K562 (cell line): ENCODE results near the gene ZFYVE28. TPM values are rescaled to one million over a fixed set of nuclear protein-coding genes. Genes with fewer than 3 reads are reported as not detected.

Experiments
- ARNT ChIP-seq, 2 experiments: fragments of 450-650 bp; IDR thresholded peaks; 2 replicates each; pipeline ENCODE4 v1.6.1; 2016; ENCODE audit warnings: mild to moderate bottlenecking in 1 of 2
- CEBPG ChIP-seq, 3 experiments: fragments of 200-800 bp in 1 of 3; sonication (Bioruptor generic) in 1 of 3; sonication (generic) in 1 of 3; formaldehyde crosslinking in 1 of 3; IDR thresholded peaks in 2 of 3; conservative IDR thresholded peaks in 1 of 3; 2 replicates each; pipeline versions ENCODE4 v1.6.1 to v1.8.0; 2016 to 2022; ENCODE audit warnings: missing compliant biosample characterization in 2 of 3, missing genetic modification characterization in 2 of 3, mild to moderate bottlenecking in 1 of 3, missing genetic modification reagents in 1 of 3
- ETV1 ChIP-seq: fragments of 450-650 bp; conservative IDR thresholded peaks from 2 replicates; pipeline ENCODE4 v1.6.1; 2016; ENCODE audit warnings: missing genetic modification characterization, control low read depth, low read depth, missing compliant biosample characterization
- FIP1L1 ChIP-seq: fragments of 200-400 bp; formaldehyde crosslinking; IDR thresholded peaks from 2 replicates; pipeline ENCODE4 v1.6.1; 2018; ENCODE audit warnings: mild to moderate bottlenecking, low read depth, low read length; ENCODE audit not compliant: poor library complexity, severe bottlenecking
- KDM1A ChIP-seq, 2 experiments: fragments of 450-650 bp; IDR thresholded peaks; 2 replicates each; pipeline ENCODE4 v1.6.1; 2016; ENCODE audit warnings: mild to moderate bottlenecking in 2 of 2
- LEF1 ChIP-seq: fragments of 450-650 bp; IDR thresholded peaks from 2 replicates; pipeline ENCODE4 v1.6.1; 2016; ENCODE audit warnings: mild to moderate bottlenecking
- MEF2A ChIP-seq: IDR thresholded peaks from 2 replicates; pipeline ENCODE4 v1.6.1; 2011; ENCODE audit warnings: low read depth, mild to moderate bottlenecking, low read length, moderate library complexity; ENCODE audit not compliant: control insufficient read depth
- MYBL2 ChIP-seq, 2 experiments: fragments of 450-650 bp in 1 of 2; sonication (generic) in 1 of 2; formaldehyde crosslinking in 1 of 2; IDR thresholded peaks; 2 replicates each; pipeline versions ENCODE4 v1.6.1 to v1.8.1; 2017 to 2022; ENCODE audit warnings: borderline replicate concordance in 1 of 2, inconsistent platforms in 1 of 2, low read depth in 1 of 2, mild to moderate bottlenecking in 1 of 2, missing genetic modification reagents in 1 of 2, moderate library complexity in 1 of 2
- POLR2H ChIP-seq: IDR thresholded peaks from 2 replicates; pipeline ENCODE4 v1.6.1; 2016; ENCODE audit warnings: missing genetic modification characterization, low read depth, mild to moderate bottlenecking, control low read depth, missing compliant biosample characterization, moderate library complexity
- RAD51 ChIP-seq: fragments of 450-650 bp; IDR thresholded peaks from 2 replicates; pipeline ENCODE4 v1.7.1; 2016; ENCODE audit warnings: low read depth, mild to moderate bottlenecking, borderline replicate concordance
- RBBP5 ChIP-seq: fragments of 200-600 bp; sonication (generic); IDR thresholded peaks from 2 replicates; pipeline ENCODE4 v1.6.1; 2012; ENCODE audit warnings: borderline replicate concordance, mild to moderate bottlenecking, low read length, control low read depth, inconsistent platforms; ENCODE audit not compliant: insufficient read depth, poor library complexity, severe bottlenecking
- SP1 ChIP-seq: sonication (generic); formaldehyde crosslinking; IDR thresholded peaks from 2 replicates; pipeline ENCODE4 v1.8.1; 2022; ENCODE audit warnings: mild to moderate bottlenecking, missing genetic modification reagents
- SUPT5H ChIP-seq: fragments of 450-650 bp; IDR thresholded peaks from 2 replicates; pipeline ENCODE4 v1.6.1; 2016
- TARDBP ChIP-seq: fragments of 450-650 bp; IDR thresholded peaks from 2 replicates; pipeline ENCODE4 v1.6.1; 2016
- TBP ChIP-seq: optimal IDR thresholded peaks from 2 replicates; pipeline ENCODE3; 2011; ENCODE audit warnings: low read depth, low read length, improper control_type of control experiment
- TEAD2 ChIP-seq: fragments of 450-650 bp; IDR thresholded peaks from 2 replicates; pipeline ENCODE4 v1.6.1; 2016; ENCODE audit warnings: missing genetic modification characterization, control low read depth, missing compliant biosample characterization
- TRIM25 ChIP-seq: fragments of 450-650 bp; IDR thresholded peaks from 2 replicates; pipeline ENCODE4 v1.7.0; 2016; ENCODE audit warnings: borderline replicate concordance
- XRCC4 ChIP-seq: IDR thresholded peaks from one replicate; pipeline ENCODE4 v1.6.1; 2011; ENCODE audit not compliant: insufficient read depth, insufficient read length; ENCODE audit errors: extremely low read depth
- ZBTB7A ChIP-seq: IDR thresholded peaks from 2 replicates; pipeline ENCODE4 v1.6.1; 2011; ENCODE audit warnings: low read depth, mild to moderate bottlenecking, low read length, moderate library complexity, borderline replicate concordance; ENCODE audit not compliant: control insufficient read depth
- ZFP30 ChIP-seq: fragments of 250-450 bp; sonication (Bioruptor Pico); IDR thresholded peaks from 2 replicates; pipeline ENCODE4 v1.8.0; 2022; ENCODE audit warnings: moderate library complexity, mild to moderate bottlenecking, inconsistent platforms, borderline replicate concordance
- ZNF561 ChIP-seq: fragments of 450-650 bp; formaldehyde crosslinking; conservative IDR thresholded peaks from 2 replicates; pipeline ENCODE4 v1.4.0; 2020; ENCODE audit warnings: mild to moderate bottlenecking, moderate library complexity
- polyA plus RNA-seq, 8 experiments: library from polyadenylated mRNA; depleted of rRNA in 4 of 8; stranded (reverse) in 5 of 8; unstranded in 3 of 8; fragments of >200 nt; fragmentation: Nextera tagmentation in 2 of 8; fragmentation: Illumina TruSeq in 1 of 8; extraction: Ambion mirVana in 2 of 8; extraction: Trizol in 1 of 8; gene quantifications; 2 replicates each; pipeline versions ENCODE4 v1.2.1 to v1.2.3, GENCODE V29; 2011 to 2014; ENCODE audit warnings: inconsistent platforms in 1 of 8, missing spikeins in 1 of 8
- total RNA-seq, 7 experiments: library from RNA; depleted of rRNA in 6 of 7; stranded (reverse); fragments of >200 nt in 6 of 7; fragmentation: Illumina TruSeq in 2 of 7; extraction: Trizol in 2 of 7; gene quantifications; 2 replicates each; pipeline versions ENCODE4 v1.2.1 to v1.2.3, GENCODE V29; 2011 to 2021; ENCODE audit warnings: low replicate concordance in 1 of 7
- TF ChIP-seq, protein P1 (sequence below): fragments of 250-450 bp; sonication (Bioruptor Pico); IDR thresholded peaks from 2 replicates; pipeline ENCODE4 v1.5.0; 2021; ENCODE audit warnings: mild to moderate bottlenecking, moderate library complexity

The ZFYVE28 gene
- total and polyA plus RNA-seq, 9 of the 15 experiments (the other 6 are each of a cell fraction or from before 2014, with no cell fraction given), result 1.3 to 24.8 (median 8.9) TPM

- TF ChIP-seq ETV1 (tag) (peak; percentile 61), SUPT5H (peak; percentile 51; the same call in 1 of the 2 replicates), FIP1L1 (no peak), RAD51 (0 out of 2 replicates have a peak, but pooled peaks have one; percentile 1), ZFP30 (CRISPR knock-in tag) (no peak), MYBL2 (IDR thresholded peaks at IDR 0.05; ENCODE audit: low read depth) (no peak), MYBL2 (CRISPR knock-in tag; IDR thresholded peaks at IDR 0.05; ENCODE audit: borderline replicate concordance) (no peak), XRCC4 (no peak), KDM1A (IDR thresholded peaks at IDR 0.05) (no peak), POLR2H (tag) (no peak), RBBP5 (peak; percentile 55), ARNT (IDR thresholded peaks at IDR 0.05) (no peak), ZBTB7A (no peak; the same call in 1 of the 2 replicates), TRIM25 (peak; percentile 66; the same call in 1 of the 2 replicates), ZNF561 (CRISPR knock-in tag) (no peak), SP1 (CRISPR knock-in tag) (0 out of 2 replicates have a peak, but pooled peaks have one; percentile 13), MEF2A (no peak), TARDBP (0 out of 2 replicates have a peak, but pooled peaks have one; percentile 21), TEAD2 (tag) (no peak), CEBPG (CRISPR knock-in tag; IDR thresholded peaks at IDR 0.05) (no peak; the same call in 1 of the 2 replicates), CEBPG (tag; conservative IDR thresholded peaks at IDR 0.05 in 1 of 2, IDR thresholded peaks at IDR 0.05 in 1 of 2) (no peak), TBP (no peak), LEF1 (no peak)
- TF ChIP-seq, protein P1, sequence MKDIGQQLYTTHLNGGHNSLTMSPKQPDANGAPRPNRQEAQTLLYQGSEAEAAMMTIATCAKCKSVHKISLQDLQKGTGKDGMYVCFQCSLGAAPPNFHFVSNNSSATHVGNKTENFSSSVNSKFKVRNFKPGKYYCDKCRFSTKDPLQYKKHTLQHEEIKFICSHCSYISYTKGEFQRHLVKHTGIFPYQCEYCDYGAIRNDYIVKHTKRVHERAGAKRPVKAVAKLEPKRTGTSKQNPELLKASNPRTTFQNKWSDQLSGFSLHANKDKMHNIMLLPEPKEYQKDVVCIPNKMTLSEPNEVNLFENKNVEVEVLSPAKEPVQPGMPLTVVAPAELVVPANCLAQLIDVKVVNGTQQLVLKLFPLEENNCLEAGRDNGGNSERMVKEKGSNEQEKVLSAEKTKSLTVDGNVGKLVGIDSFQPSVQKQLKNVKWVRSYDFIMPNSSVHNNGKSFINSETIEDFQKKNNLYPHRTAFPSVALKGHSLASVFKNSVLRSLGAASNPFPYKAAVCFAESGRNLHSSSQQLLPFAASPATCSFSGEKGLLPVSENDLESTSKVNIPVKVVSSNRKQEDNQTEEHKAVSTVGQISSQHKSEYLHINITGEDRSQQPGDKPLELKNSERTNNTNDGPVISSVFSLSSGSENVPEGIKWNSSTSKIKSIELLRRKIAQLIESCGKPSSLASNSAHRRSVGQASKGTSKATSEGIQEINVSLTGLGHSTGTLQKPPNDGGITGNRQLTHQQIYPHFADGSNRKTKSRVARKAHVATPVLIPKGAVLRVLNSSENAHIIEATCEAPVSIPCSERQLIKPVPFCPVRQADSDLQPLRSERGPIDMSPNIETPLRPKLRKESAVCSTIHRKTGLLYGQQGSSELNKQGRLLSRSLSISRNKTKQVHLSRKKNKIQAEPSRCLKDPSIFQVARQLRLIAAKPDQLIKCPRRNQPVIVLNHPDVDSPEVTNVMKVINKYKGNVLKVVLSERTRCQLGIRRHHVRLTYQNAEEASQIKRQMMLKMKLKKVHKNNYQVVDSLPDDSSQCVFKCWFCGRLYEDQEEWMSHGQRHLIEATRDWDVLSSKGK (CRISPR knock-in tag), result no peak
Measured at GRCh38 chr4:2412885-2413716, 5.3 kb downstream of the ZFYVE28 start (continued).
